ENCODE results near the gene VPS37D. TPM values are rescaled to one million over a fixed set of nuclear protein-coding genes. Genes with fewer than 3 reads are reported as not detected.

The VPS37D gene
- polyA plus RNA-seq, 2 donors: 0.45 to 0.75 TPM

DNA sequence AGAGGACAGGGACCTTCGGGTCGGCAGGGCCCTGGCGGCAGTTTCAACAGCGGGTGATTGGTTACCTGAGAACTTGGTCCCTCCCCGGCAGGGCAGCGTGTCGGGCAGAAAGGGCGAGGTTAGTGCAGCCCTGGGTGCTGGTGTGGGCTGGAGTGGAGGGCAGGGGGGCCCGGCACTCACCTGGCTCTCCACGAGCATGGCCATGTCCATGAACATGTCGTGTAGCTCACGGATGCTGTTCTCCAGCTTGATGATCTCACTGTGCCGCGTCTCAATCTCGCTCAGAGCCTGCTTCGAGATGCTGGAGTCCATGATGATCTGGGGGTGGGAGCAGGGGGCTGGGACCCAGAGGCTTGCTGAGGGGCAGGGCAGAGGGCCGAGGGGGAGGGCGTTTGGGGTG is 35.0 kb downstream of the VPS37D start:
- H3K27ac ChIP-seq (ENCODE audit: low read depth in 2 of 2, low read length in 1 of 2): no peak overlapping the region
- WGBS, 2 donors: 91 to 93% methylated on average over 18 of the region's 18 CpGs
- peaks cover 4 to 18% of the 10 kb centered on the region in 2 donors for H3K36me3 ChIP-seq (ENCODE audit: control insufficient read depth in 2 of 2, insufficient read depth in 2 of 2, low read length in 1 of 2)

DNA sequence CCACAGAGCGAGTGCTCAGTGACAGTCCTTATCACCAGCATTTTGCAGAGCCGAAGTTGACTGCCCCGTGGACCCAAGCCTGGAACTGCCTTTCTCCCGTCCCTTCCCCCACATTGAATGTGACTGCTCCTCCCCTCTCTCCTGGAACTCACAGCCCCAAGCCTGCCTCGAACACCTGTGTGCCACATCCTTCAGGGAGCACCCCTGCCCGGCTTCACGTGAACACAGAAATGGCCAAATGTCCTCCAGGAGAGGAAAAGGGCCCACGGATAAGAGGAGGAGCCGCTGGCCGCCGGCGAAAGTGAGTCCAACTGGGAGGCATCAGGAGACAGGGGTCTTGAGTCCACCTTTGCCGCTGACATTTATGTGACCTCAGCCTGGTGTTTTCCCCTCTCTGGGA is 35.6 kb downstream of the VPS37D start:
- 72 to 76% methylated on average over 13 of the region's 13 CpGs for WGBS, 2 donors
- no peaks in the 10 kb centered on the region for H3K9me3 ChIP-seq (ENCODE audit: control insufficient read depth in 2 of 2, insufficient read depth in 1 of 2, low read depth in 1 of 2, low read length in 1 of 2)
- no peak overlapping the region for H3K4me3 ChIP-seq (ENCODE audit: low read depth in 1 of 2, low read length in 2 of 2)
- no peak overlapping the region for H3K27ac ChIP-seq (ENCODE audit: low read depth in 2 of 2, low read length in 1 of 2)
- peaks cover 8 to 23% of the 10 kb centered on the region in 2 donors for H3K4me1 ChIP-seq (ENCODE audit: control insufficient read depth in 2 of 2, insufficient read depth in 2 of 2, low read length in 1 of 2)
- no peaks in the 10 kb centered on the region for H3K27me3 ChIP-seq (ENCODE audit: control insufficient read depth in 1 of 2, insufficient read depth in 2 of 2, low read length in 2 of 2)
- H3K36me3 ChIP-seq (ENCODE audit: control insufficient read depth in 2 of 2, insufficient read depth in 2 of 2, low read length in 1 of 2): peaks cover 4 to 16% of the 10 kb centered on the region in 2 donors

More for the DNA sequence above, 35.0 kb downstream of the VPS37D start:
- Histone ChIP-seq H3K4me3 (ENCODE audit: low read depth in 1 of 2, low read length in 2 of 2) (no peak overlapping the region), H3K9me3 (ENCODE audit: control insufficient read depth in 2 of 2, insufficient read depth in 1 of 2, low read depth in 1 of 2, low read length in 1 of 2) (no peaks in the 10 kb centered on the region), H3K27me3 (ENCODE audit: control insufficient read depth in 1 of 2, insufficient read depth in 2 of 2, low read length in 2 of 2) (no peaks in the 10 kb centered on the region), H3K4me1 (ENCODE audit: control insufficient read depth in 2 of 2, insufficient read depth in 2 of 2, low read length in 1 of 2) (peaks cover 8 to 23% of the 10 kb centered on the region in 2 donors)

DNA sequence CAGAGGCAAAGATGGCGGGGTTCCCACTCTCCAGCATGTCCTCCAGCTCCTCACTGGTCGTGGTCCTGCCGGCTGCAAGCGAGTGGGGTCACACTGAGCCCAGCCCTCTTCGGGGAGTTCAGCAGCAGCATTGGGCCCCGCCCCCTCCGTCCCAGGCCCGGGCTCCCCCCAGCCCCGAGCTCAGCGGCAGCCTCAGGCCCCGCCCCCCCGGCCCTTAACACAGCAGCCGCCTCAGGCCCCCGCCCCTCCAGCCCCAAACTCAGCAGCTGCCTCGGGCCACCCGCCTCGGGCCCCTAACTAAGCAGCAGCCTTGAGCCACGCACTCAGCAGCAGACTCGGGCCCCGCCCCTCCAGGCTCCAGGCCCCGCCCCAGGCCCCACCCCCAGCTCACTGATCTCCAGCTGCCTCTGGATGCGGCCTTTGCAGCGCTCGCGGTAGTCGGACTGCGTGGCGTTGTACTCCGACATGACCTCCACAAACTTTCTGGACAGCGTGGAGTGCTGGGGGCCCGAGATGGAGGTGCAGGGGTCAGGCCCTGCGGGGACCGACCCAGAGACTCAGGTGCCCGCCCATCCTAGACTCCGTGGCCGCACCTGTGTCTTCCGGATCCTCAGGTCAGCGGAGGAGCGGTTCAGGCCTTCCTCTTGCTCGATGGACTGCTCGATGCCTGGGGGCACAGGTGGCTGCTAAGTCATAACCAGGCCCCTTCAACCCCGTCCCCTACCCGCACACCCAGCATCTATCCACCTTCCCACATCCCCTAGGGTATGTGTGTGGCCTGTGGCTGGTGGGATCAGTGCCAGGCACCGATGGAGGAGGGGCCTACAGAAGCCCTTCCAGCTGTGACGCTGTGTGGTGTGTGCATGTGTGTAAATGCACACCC is 36.4 kb downstream of the VPS37D start:
- Histone ChIP-seq H3K36me3 (ENCODE audit: control insufficient read depth in 2 of 2, insufficient read depth in 2 of 2, low read length in 1 of 2) (peaks cover 0 to 13% of the 10 kb centered on the region in 2 donors), H3K27me3 (ENCODE audit: control insufficient read depth in 1 of 2, insufficient read depth in 2 of 2, low read length in 2 of 2) (no peaks in the 10 kb centered on the region), H3K4me3 (ENCODE audit: low read depth in 1 of 2, low read length in 2 of 2) (no peak overlapping the region), H3K27ac (ENCODE audit: low read depth in 2 of 2, low read length in 1 of 2) (peak overlapping the region in 1 of 2 donors; percentile 63), H3K9me3 (ENCODE audit: control insufficient read depth in 2 of 2, insufficient read depth in 1 of 2, low read depth in 1 of 2, low read length in 1 of 2) (no peaks in the 10 kb centered on the region), H3K4me1 (ENCODE audit: control insufficient read depth in 2 of 2, insufficient read depth in 2 of 2, low read length in 1 of 2) (peaks cover 8 to 23% of the 10 kb centered on the region in 2 donors)
- WGBS, 2 donors: 30 to 33% methylated on average over 45 of the region's 45 CpGs

DNA sequence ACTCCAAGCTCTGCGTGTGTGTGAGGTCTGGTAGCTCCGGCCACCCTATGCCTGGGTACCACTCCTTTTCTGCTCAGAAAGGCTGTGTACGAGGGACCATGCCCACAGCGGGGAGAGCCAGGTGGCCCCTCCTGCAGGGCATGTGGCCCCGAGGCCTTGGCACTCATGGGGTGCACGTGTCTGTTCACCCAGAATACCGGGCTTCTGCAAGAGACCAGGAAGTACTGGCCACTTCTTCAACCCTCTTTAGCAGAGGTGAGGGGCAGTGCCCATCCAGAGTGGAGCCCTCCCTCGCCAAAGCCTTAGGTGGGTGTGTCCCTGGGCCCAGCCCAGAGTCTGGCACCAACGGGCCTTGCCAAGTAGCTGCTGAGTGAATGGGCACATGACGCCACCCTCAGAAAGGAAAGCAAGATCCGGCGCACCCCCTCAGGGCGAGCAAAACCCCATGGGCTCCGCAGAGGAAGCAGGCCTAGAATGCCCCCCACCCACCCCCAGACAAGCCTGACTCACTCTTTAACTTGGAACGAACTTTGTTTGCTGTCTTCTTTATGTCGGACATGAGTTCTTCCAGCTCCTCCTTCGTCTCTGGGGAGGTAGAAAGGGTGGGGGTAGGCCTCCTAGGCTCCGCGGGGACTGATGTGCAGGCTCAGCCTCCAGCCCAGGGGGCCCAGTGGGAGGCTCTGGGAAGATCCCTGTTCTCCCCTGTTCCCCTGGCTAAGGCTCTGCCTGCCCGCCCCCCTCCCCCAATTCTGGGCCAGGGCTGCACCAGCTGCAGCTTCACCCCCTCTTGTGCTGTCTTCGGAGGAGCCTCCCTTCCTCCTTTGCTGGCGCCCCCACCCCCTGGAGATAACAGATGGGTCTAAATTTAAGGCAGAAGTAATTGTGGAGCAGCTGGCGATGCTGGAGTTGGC is 37.3 kb downstream of the VPS37D start:
- peaks cover 0 to 6% of the 10 kb centered on the region in 2 donors for H3K36me3 ChIP-seq (ENCODE audit: control insufficient read depth in 2 of 2, insufficient read depth in 2 of 2, low read length in 1 of 2)
- no peaks in the 10 kb centered on the region for H3K9me3 ChIP-seq (ENCODE audit: control insufficient read depth in 2 of 2, insufficient read depth in 1 of 2, low read depth in 1 of 2, low read length in 1 of 2)
- no peak overlapping the region for H3K4me3 ChIP-seq (ENCODE audit: low read depth in 1 of 2, low read length in 2 of 2)
- WGBS, 2 donors: 40 to 68% methylated on average over 21 to 23 of the region's 23 CpGs
- peaks cover 8 to 23% of the 10 kb centered on the region in 2 donors for H3K4me1 ChIP-seq (ENCODE audit: control insufficient read depth in 2 of 2, insufficient read depth in 2 of 2, low read length in 1 of 2)
- no peaks in the 10 kb centered on the region for H3K27me3 ChIP-seq (ENCODE audit: control insufficient read depth in 1 of 2, insufficient read depth in 2 of 2, low read length in 2 of 2)
- peak overlapping the region in 1 of 2 donors; percentile 63 for H3K27ac ChIP-seq (ENCODE audit: low read depth in 2 of 2, low read length in 1 of 2)

DNA sequence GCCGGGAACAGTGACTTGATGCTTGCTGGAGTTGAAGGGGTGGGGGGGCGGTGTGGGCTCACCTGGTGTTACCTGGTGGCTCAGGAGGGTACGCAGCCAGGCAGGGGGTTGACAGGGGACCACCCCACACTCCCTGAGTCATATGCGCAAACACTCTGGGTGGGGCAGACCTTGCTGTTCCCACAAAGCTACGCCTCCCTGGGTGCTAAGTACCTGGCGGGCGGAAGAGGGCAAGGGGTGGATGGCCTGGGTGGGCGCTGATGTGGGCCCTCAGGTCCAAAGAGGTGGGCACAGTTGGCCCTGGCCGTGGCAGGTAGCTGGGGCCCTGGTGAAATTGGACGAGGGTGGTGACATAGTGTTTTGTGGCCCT is 37.9 kb downstream of the VPS37D start:
- Histone ChIP-seq H3K27me3 (ENCODE audit: control insufficient read depth in 1 of 2, insufficient read depth in 2 of 2, low read length in 2 of 2) (no peaks in the 10 kb centered on the region), H3K4me3 (ENCODE audit: low read depth in 1 of 2, low read length in 2 of 2) (no peak overlapping the region), H3K9me3 (ENCODE audit: control insufficient read depth in 2 of 2, insufficient read depth in 1 of 2, low read depth in 1 of 2, low read length in 1 of 2) (no peaks in the 10 kb centered on the region), H3K36me3 (ENCODE audit: control insufficient read depth in 2 of 2, insufficient read depth in 2 of 2, low read length in 1 of 2) (peaks cover 0 to 3% of the 10 kb centered on the region in 2 donors), H3K27ac (ENCODE audit: low read depth in 2 of 2, low read length in 1 of 2) (no peak overlapping the region), H3K4me1 (ENCODE audit: control insufficient read depth in 2 of 2, insufficient read depth in 2 of 2, low read length in 1 of 2) (peaks cover 8 to 23% of the 10 kb centered on the region in 2 donors)
- WGBS, 2 donors: 73 to 82% methylated on average over 10 of the region's 10 CpGs

DNA sequence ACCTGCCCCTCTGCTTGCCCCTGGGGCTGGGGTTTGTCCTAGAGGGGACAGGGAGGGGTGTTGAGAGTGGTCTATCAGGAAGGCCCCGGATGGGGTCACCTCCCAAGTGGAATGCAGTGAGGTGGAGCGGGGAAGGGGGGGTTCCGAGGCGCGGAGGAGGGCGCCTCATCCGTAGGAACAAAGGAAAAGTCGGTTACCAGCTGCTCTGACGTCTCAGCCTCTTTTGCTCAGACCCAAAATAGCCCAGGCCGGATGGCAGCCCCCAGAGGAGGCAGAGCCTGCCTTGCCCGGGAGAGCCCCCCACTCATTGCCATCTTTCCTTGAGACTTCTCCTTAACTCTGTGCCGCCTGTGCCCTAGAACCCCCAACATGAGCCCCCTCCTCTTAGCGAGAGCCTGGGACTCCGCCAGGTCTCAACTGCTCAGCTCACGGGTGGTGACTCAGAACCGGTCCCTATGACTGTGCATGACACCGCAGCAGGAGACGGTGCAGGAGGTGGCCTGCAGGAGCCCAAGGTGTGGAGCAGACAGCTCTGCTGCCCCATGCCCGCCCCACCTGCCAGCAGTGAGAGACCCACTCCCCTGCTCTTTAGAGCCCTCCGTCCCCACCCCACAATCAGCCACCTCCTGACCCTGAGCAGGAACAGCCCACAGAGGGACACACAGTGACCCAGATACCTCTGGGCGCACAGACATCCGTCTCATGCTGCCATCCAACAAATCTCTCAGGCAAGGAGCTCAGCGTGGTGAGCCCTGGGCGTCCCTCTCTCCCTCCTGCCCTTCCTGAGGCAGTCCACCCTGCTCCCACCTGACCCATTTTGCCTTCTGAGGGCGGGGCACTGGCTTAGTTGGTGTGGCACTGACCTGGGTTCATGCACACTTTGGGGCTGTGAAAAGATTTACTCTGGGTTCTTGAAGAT is 38.8 kb downstream of the VPS37D start:
- no peaks in the 10 kb centered on the region for H3K27me3 ChIP-seq (ENCODE audit: control insufficient read depth in 1 of 2, insufficient read depth in 2 of 2, low read length in 2 of 2)
- H3K9me3 ChIP-seq (ENCODE audit: control insufficient read depth in 2 of 2, insufficient read depth in 1 of 2, low read depth in 1 of 2, low read length in 1 of 2): no peaks in the 10 kb centered on the region
- H3K4me1 ChIP-seq (ENCODE audit: control insufficient read depth in 2 of 2, insufficient read depth in 2 of 2, low read length in 1 of 2): peaks cover 8 to 23% of the 10 kb centered on the region in 2 donors
- 70 to 71% methylated on average over 25 of the region's 25 CpGs for WGBS, 2 donors
- no peaks in the 10 kb centered on the region for H3K36me3 ChIP-seq (ENCODE audit: control insufficient read depth in 2 of 2, insufficient read depth in 2 of 2, low read length in 1 of 2)
- peak overlapping the region in 1 of 2 donors; percentile 25 for H3K27ac ChIP-seq (ENCODE audit: low read depth in 2 of 2, low read length in 1 of 2)
- no peak overlapping the region for H3K4me3 ChIP-seq (ENCODE audit: low read depth in 1 of 2, low read length in 2 of 2)

DNA sequence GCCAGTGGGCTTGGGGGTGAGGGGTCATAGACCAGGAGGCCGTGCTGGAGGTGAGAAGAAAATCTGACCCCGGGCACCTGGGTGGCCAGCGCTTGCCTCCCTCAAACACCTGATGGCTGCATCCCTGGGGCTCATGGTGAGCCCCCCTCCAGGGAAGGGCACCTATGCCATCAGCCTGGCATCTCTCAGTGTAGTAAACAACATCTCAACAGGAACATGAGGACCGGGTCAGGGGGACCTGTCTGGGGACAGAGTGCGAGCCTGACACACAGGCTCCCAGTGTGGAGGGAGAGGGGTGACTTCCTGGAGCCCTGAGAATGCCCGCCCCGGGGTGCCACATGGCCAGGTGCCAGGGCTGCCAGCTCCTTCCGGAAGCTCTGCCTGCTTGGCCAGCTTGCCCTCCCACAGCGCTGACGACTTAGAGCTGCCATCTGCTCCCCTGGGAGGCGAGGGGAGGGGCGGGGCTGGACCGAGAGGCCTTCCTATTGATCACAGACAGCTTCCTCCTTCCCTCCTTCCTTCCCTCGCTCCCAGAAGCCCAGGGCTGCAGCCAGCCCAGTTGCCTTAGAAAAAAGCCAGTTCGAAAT is 39.5 kb downstream of the VPS37D start:
- Histone ChIP-seq H3K27ac (ENCODE audit: low read depth in 2 of 2, low read length in 1 of 2) (peak overlapping the region in 1 of 2 donors; percentile 15), H3K4me1 (ENCODE audit: control insufficient read depth in 2 of 2, insufficient read depth in 2 of 2, low read length in 1 of 2) (peaks cover 8 to 23% of the 10 kb centered on the region in 2 donors), H3K36me3 (ENCODE audit: control insufficient read depth in 2 of 2, insufficient read depth in 2 of 2, low read length in 1 of 2) (no peaks in the 10 kb centered on the region), H3K27me3 (ENCODE audit: control insufficient read depth in 1 of 2, insufficient read depth in 2 of 2, low read length in 2 of 2) (no peaks in the 10 kb centered on the region), H3K4me3 (ENCODE audit: low read depth in 1 of 2, low read length in 2 of 2) (no peak overlapping the region), H3K9me3 (ENCODE audit: control insufficient read depth in 2 of 2, insufficient read depth in 1 of 2, low read depth in 1 of 2, low read length in 1 of 2) (no peaks in the 10 kb centered on the region)
- WGBS, 2 donors: 57% methylated on average over 15 of the region's 15 CpGs

DNA sequence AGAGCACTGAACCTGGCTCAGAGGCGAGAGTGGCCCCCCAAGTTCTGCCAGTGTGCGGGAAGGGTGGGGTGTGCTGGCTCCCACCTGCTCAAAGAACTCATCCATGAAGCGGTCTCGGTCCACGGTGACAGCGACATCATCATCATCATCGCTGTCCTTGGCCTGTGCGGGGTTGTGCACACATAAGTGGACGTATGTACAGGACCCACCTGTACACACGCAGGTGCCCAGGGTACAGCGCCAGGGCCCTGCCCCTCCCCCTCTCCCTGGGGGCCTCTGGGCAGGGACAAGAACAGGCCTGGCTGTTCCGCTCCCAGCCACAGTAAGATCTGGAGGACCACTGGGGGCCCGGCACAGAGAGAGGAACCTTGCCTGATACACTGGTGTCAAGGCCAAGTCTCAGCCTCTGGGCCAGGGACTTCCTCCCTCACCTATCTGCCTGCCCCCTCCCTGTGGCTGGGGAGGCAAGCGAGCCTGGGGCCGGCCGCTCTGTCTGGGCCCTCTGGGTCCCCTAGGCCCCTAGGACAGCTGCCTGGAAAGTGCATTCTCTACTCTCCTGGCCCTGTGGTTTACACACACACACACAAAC is 41.4 kb downstream of the VPS37D start:
- 93 to 95% methylated on average over 15 to 16 of the region's 16 CpGs for WGBS, 2 donors

More for the DNA sequence above, 41.4 kb downstream of the VPS37D start:
- Histone ChIP-seq H3K9me3 (ENCODE audit: control insufficient read depth in 2 of 2, insufficient read depth in 1 of 2, low read depth in 1 of 2, low read length in 1 of 2) (no peaks in the 10 kb centered on the region), H3K4me3 (ENCODE audit: low read depth in 1 of 2, low read length in 2 of 2) (no peak overlapping the region), H3K36me3 (ENCODE audit: control insufficient read depth in 2 of 2, insufficient read depth in 2 of 2, low read length in 1 of 2) (no peaks in the 10 kb centered on the region), H3K27ac (ENCODE audit: low read depth in 2 of 2, low read length in 1 of 2) (no peak overlapping the region), H3K4me1 (ENCODE audit: control insufficient read depth in 2 of 2, insufficient read depth in 2 of 2, low read length in 1 of 2) (peaks cover 7 to 22% of the 10 kb centered on the region in 2 donors), H3K27me3 (ENCODE audit: control insufficient read depth in 1 of 2, insufficient read depth in 2 of 2, low read length in 2 of 2) (no peaks in the 10 kb centered on the region)

Data from esophagus (tissue), 2 donors.